DOHH2 (cell line): ENCODE measurements around the gene UNC13A.

ENCODE experiments used
- EZH2phosphoT487 ChIP-seq: fragments of 200-600 bp; sonication (generic); IDR thresholded peaks from 2 replicates; pipeline ENCODE4 v1.6.1; 2017; ENCODE audit warnings: borderline replicate concordance, mild to moderate bottlenecking, antibody characterized with exemption, low read length, moderate library complexity, mixed read lengths
- TF ChIP-seq, protein P1 (sequence below): fragments of 200-600 bp; sonication (generic); IDR thresholded peaks from one replicate; pipeline ENCODE4 v1.5.1; 2014; ENCODE audit warnings: antibody characterized with exemption, mild to moderate bottlenecking, low read depth, low read length; ENCODE audit not compliant: poor library complexity, severe bottlenecking

- TF ChIP-seq, protein P1, sequence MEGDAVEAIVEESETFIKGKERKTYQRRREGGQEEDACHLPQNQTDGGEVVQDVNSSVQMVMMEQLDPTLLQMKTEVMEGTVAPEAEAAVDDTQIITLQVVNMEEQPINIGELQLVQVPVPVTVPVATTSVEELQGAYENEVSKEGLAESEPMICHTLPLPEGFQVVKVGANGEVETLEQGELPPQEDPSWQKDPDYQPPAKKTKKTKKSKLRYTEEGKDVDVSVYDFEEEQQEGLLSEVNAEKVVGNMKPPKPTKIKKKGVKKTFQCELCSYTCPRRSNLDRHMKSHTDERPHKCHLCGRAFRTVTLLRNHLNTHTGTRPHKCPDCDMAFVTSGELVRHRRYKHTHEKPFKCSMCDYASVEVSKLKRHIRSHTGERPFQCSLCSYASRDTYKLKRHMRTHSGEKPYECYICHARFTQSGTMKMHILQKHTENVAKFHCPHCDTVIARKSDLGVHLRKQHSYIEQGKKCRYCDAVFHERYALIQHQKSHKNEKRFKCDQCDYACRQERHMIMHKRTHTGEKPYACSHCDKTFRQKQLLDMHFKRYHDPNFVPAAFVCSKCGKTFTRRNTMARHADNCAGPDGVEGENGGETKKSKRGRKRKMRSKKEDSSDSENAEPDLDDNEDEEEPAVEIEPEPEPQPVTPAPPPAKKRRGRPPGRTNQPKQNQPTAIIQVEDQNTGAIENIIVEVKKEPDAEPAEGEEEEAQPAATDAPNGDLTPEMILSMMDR = no peak
- TF ChIP-seq EZH2phosphoT487 = no peak
Measured at GRCh38 chr19:17625980-17626379, 62.2 kb downstream of the UNC13A start.
